Dendritic cell treated with granulocyte-macrophage colony-stimulating factor and Interleukin-4, amounts not matched to agents 40 ng/mL and 50 ng/mL, for 4 days (primary cell): ENCODE measurements around the gene TBC1D4.
"Not testable (repeated sequence)": the region's sequence is repeated elsewhere in the genome, so short reads cannot be mapped to it uniquely, and the experiment has no call there.

ENCODE experiments used
- H3K27ac Mint-ChIP-seq: one replicate; pipeline ENCODE4 v1.8.0; 2022; ENCODE audit warnings: mild to moderate bottlenecking, mixed read lengths
- H3K27me3 Mint-ChIP-seq: one replicate; pipeline ENCODE4 v1.8.0; 2022; ENCODE audit warnings: mild to moderate bottlenecking, mixed read lengths
- H3K36me3 Mint-ChIP-seq: one replicate; pipeline ENCODE4 v1.8.0; 2022; ENCODE audit warnings: low read depth, mixed read lengths
- H3K4me1 Mint-ChIP-seq: one replicate; pipeline ENCODE4 v1.8.0; 2022; ENCODE audit warnings: low read depth, mixed read lengths
- H3K4me3 Mint-ChIP-seq: one replicate; pipeline ENCODE4 v1.8.0; 2022; ENCODE audit warnings: mild to moderate bottlenecking, moderate library complexity, mixed read lengths
- H3K9me3 Mint-ChIP-seq: one replicate; pipeline ENCODE4 v1.8.0; 2022; ENCODE audit warnings: mixed read lengths
- intact Hi-C: fragments of 100-400 bp; cut with micrococcal nuclease; formaldehyde crosslinking; loops from one replicate; pipeline ENCODE4 v1.15.0; 2022

Gene TBC1D4

GRCh38 chr13:75355609-75356008, 126.4 kb downstream of the TBC1D4 start:
- Mint-ChIP-seq H3K4me1 (no peaks in the 10 kb centered on the region), H3K9me3 (no peaks in the 10 kb centered on the region), H3K36me3 (peaks cover 7% of the 10 kb centered on the region), H3K27ac (no peak overlapping the region), H3K27me3 (no peaks in the 10 kb centered on the region), H3K4me3 (no peak overlapping the region)
- intact Hi-C loops, result no loop called here

DNA sequence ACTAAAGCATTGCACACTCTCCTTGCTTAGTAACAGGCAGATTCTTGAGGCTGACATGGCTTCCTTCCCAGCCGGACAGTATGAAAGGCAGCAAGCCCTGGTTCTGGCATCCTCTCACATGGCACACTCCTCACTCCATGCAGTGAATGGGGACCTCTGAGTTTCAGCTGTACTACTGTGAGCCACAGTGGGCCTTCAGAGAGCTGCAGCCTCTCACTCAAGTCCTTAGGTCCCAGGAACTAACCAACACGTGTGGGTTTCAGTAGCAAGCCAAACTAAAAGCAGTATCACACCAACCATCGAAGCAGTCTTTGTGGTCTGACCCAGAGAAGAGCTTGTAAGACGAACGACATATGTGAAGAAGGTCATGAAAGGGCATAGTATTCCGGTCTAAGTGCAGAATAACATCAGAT, 128.2 kb downstream of the TBC1D4 start:
- Mint-ChIP-seq H3K4me1 (peaks cover 3% of the 10 kb centered on the region), H3K9me3 (no peaks in the 10 kb centered on the region), H3K4me3 (no peak overlapping the region), H3K36me3 (peaks cover 10% of the 10 kb centered on the region), H3K27ac (no peak overlapping the region), H3K27me3 (no peaks in the 10 kb centered on the region)
- intact Hi-C loops, result no loop called here

- no peaks in the 10 kb centered on the region for H3K9me3 Mint-ChIP-seq
- H3K27ac Mint-ChIP-seq, result no peak overlapping the region
- H3K36me3 Mint-ChIP-seq, result peaks cover 17% of the 10 kb centered on the region
- H3K27me3 Mint-ChIP-seq, result no peaks in the 10 kb centered on the region
- H3K4me1 Mint-ChIP-seq, result peaks cover 7% of the 10 kb centered on the region
- intact Hi-C loops, result no loop called here
- H3K4me3 Mint-ChIP-seq, result no peak overlapping the region
Observed at GRCh38 chr13:75352641-75353327, 129.2 kb downstream of the TBC1D4 start.

GRCh38 chr13:75351538-75351937, 130.4 kb downstream of the TBC1D4 start:
- intact Hi-C loops, H3K27me3 Mint-ChIP-seq, H3K4me1 Mint-ChIP-seq, H3K27ac Mint-ChIP-seq, H3K4me3 Mint-ChIP-seq, H3K9me3 Mint-ChIP-seq: not testable (repeated sequence)
- H3K36me3 Mint-ChIP-seq, result peaks cover 17% of the 10 kb centered on the region

- peaks cover 10% of the 10 kb centered on the region for H3K36me3 Mint-ChIP-seq
- H3K27me3 Mint-ChIP-seq, result no peaks in the 10 kb centered on the region
- H3K4me1 Mint-ChIP-seq, result peaks cover 7% of the 10 kb centered on the region
- H3K9me3 Mint-ChIP-seq, result no peaks in the 10 kb centered on the region
- H3K27ac Mint-ChIP-seq, result no peak overlapping the region
- H3K4me3 Mint-ChIP-seq, result no peak overlapping the region
- intact Hi-C loops, result no loop called here
Observed at GRCh38 chr13:75347925-75348324, 134.0 kb downstream of the TBC1D4 start.

DNA sequence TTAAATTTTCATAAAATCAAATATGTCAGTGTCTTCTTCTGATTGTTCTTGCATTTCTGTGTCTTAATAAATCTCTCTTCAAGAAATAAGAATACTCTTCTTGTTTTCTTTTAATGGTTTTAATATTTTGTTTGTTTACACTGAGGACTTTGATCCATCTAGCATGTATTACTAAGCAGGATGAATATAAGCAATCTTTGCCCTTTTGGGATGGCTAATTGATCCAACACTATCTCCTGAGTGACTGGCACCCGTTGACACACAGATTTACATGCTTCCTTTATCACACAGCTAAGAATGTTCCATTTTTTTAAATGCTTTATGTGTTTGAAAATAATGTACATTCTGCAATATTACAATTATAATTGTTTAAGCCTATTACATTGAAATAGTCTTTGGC, 134.5 kb downstream of the TBC1D4 start:
- intact Hi-C loops, result no loop called here
- H3K27me3 Mint-ChIP-seq, result no peaks in the 10 kb centered on the region
- H3K4me3 Mint-ChIP-seq, result no peak overlapping the region
- H3K4me1 Mint-ChIP-seq, result peaks cover 7% of the 10 kb centered on the region
- H3K27ac Mint-ChIP-seq, result no peak overlapping the region
- no peaks in the 10 kb centered on the region for H3K9me3 Mint-ChIP-seq
- peaks cover 10% of the 10 kb centered on the region for H3K36me3 Mint-ChIP-seq

DNA sequence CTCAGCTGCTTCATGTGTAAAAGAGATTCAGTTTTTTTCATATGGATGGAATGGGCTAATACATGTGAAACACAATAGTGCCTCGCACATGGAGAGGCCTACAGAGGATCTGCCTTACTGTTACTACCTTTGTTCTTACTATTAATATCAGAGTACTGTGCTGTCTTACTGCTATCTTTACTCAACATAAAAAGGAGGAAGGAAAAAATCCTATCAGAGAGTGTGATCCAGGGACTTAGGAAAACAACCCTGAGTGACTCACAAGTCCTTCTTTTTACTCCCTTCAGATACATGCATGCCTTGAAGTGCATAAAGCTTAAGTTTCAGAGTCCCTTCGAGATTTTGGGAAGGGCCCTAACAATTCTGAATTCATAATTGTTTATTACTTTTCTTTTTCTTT, 136.8 kb downstream of the TBC1D4 start:
- intact Hi-C loops, result no loop called here
- Mint-ChIP-seq H3K4me3 (no peak overlapping the region), H3K9me3 (no peaks in the 10 kb centered on the region)

DNA sequence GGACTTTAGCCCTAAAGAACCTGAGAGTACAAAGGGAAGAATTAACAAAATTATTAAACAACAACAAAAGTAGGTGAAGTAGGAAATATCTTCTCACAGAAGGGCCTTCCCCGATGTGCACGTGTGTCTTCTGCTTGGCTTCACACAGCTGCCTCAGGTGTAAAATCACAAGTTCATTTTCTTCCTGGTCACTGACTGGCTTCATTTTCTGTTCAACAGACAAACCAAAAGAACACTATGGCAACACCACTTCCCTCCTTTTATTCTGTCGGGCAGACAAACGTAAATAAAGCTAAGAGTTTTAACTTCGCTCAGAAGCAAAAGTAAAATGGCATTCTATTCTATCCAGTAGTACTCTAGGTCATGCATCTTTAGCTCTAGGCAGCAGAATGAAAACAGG, 140.9 kb downstream of the TBC1D4 start:
- Mint-ChIP-seq H3K9me3 (no peaks in the 10 kb centered on the region), H3K4me3 (no peak overlapping the region), H3K36me3 (peaks cover 9% of the 10 kb centered on the region), H3K4me1 (no peaks in the 10 kb centered on the region), H3K27ac (no peak overlapping the region), H3K27me3 (no peaks in the 10 kb centered on the region)
- intact Hi-C loops, result no loop called here

More for the DNA sequence above, 136.8 kb downstream of the TBC1D4 start:
- Mint-ChIP-seq H3K36me3 (peaks cover 10% of the 10 kb centered on the region), H3K27me3 (no peaks in the 10 kb centered on the region), H3K4me1 (peaks cover 7% of the 10 kb centered on the region), H3K27ac (no peak overlapping the region)

DNA sequence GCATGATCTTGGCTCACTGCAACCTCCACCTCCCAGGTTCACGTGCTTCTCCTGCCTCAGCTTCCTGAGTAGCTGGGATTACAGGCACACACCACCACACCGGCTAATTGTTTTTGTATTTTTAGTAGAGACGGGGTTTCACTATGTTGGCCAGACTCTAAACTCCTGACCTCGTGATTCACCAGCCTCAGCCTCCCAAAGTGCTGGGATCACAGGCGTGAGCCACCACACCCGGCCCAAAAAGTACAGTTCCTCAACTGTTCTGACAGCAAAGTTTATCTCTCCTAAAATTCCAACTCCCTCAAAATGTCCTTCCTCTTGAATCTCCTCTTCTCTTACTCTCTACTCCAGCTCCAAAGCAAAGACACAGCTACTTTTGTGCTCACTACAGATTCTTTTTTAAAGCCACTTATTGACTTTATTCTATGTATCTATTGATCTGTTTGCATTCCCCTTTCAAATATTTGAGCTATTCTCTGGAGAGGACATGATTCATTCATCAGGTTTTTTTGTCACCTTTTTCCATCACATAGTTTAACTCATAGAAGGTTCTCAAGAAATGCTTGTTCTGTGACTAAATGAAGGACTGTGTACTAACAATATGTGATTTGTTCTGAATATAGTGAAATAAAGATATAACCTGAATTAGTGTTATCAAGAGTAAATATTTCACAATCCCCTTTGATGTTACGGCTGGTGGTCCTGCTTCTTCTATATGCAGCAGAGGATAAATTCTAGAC, 142.2 kb downstream of the TBC1D4 start:
- no peak overlapping the region for H3K27ac Mint-ChIP-seq
- intact Hi-C loops, result no loop called here
- no peaks in the 10 kb centered on the region for H3K9me3 Mint-ChIP-seq
- no peak overlapping the region for H3K4me3 Mint-ChIP-seq
- H3K4me1 Mint-ChIP-seq, result no peaks in the 10 kb centered on the region
- H3K36me3 Mint-ChIP-seq, result peaks cover 17% of the 10 kb centered on the region
- no peaks in the 10 kb centered on the region for H3K27me3 Mint-ChIP-seq

DNA sequence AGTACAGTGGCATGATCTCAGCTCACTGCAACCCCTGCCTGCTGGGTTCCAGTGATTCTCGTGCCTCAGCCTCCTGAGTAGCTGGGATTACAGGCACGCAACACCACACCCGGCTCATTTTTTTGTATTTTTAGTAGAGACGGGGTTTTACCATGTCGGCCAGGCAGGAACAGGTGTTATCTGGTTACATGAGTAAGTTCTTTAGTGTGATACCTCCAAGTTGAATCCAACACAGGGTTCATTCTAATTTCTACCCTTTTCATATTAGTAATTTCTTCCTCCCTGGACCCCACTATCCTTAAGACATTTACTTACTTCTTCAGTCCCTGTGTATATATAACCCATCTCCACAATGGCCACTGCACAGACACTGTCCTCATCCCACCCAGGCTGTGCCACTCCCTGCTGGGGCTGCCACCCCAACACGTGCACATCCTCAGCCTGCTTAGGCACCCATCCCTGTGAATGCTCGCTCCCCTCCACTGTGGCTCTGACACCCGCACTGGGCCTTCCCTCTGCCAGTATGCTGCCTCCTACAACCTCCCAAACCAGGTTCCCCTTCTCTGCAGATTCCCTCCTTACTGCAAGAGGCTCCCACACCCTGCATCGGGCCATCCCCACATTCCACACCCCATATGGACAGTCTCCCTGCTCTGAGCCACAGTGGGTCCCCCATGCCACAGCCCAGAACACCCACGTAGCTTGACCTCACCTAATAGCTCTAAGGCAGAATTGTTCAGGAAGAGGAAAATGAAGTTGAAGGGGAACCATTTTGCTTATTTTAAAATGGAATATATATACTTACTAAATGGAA, 147.1 kb downstream of the TBC1D4 start:
- Mint-ChIP-seq H3K4me3 (no peak overlapping the region), H3K27ac (no peak overlapping the region), H3K36me3 (peaks cover 14% of the 10 kb centered on the region), H3K9me3 (no peaks in the 10 kb centered on the region), H3K27me3 (peaks cover 1% of the 10 kb centered on the region), H3K4me1 (no peaks in the 10 kb centered on the region)
- intact Hi-C loops, result no loop called here

DNA sequence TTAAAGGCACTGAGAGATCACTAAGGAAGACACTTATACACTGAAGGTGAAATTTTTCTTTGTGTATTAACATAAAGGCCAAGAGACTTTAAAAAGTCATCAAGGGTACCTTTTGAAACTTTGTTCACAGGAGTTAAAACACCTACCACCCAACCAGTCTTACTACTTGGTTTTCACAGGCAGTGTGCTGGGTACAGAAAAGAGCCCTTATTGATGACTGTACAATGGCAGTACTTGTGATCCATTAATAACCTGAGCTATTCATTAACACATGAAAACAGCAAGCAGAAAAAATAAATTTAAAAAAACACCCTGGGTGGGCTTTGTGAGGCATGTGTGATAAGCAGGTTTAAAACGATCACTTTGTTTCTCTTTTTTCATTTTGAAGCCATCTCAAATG, 148.9 kb downstream of the TBC1D4 start:
- intact Hi-C loops, result no loop called here
- Mint-ChIP-seq H3K36me3 (peaks cover 12% of the 10 kb centered on the region), H3K27me3 (peaks cover 1% of the 10 kb centered on the region), H3K27ac (no peak overlapping the region), H3K4me3 (no peak overlapping the region), H3K4me1 (peaks cover 6% of the 10 kb centered on the region), H3K9me3 (no peaks in the 10 kb centered on the region)

DNA sequence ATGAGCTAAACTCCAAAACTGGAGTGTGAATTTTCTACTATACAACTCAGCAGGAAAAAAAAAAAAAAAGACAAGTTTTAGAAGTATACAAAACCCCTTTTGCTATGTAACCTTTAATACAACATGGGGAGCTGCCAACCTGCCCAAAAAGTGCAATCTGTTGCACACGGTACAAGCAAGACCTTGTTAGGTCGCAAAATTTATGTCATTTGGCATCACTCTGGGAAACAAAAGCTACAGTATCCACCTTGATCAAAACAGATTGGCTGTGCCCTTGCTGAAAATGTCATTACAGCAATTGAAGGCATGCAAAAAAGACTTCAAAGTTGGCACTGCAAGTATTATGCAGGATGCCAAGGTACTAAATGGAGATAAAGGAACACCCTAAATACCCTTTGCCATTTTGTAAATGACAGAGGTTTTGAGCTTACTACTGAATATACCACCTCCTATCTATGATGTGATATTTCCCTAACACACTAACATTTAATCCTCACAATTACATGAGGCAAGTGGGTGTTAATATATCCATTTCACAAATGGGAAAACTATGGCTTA, 150.1 kb downstream of the TBC1D4 start:
- H3K9me3 Mint-ChIP-seq, result no peaks in the 10 kb centered on the region
- H3K36me3 Mint-ChIP-seq, result peaks cover 12% of the 10 kb centered on the region
- H3K27me3 Mint-ChIP-seq, result peaks cover 1% of the 10 kb centered on the region
- no peak overlapping the region for H3K27ac Mint-ChIP-seq
- H3K4me3 Mint-ChIP-seq, result no peak overlapping the region
- peaks cover 8% of the 10 kb centered on the region for H3K4me1 Mint-ChIP-seq
- intact Hi-C loops, result no loop called here

DNA sequence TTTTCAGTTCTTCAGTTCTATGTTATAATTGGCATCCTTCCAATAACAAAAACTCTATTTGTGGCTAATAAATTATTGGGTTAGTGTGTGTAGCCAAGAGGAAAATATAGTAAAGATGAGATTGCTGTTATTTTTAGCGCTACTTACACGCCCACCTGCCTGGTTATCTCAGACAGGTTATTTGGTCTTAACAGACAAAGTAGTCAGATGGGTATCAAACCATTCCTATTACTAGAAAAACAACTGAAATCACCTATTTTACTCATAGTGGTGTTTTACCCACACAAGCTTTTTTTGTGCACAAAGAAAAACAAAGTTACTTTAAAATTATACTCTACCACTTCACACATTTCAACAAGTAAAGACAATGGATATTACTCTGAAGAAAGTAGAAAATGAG, 151.2 kb downstream of the TBC1D4 start:
- H3K27ac Mint-ChIP-seq, result no peak overlapping the region
- H3K4me3 Mint-ChIP-seq, result no peak overlapping the region
- peaks cover 19% of the 10 kb centered on the region for H3K4me1 Mint-ChIP-seq
- H3K36me3 Mint-ChIP-seq, result peaks cover 10% of the 10 kb centered on the region
- H3K27me3 Mint-ChIP-seq, result peaks cover 1% of the 10 kb centered on the region
- H3K9me3 Mint-ChIP-seq, result no peaks in the 10 kb centered on the region
- intact Hi-C loops, result no loop called here

DNA sequence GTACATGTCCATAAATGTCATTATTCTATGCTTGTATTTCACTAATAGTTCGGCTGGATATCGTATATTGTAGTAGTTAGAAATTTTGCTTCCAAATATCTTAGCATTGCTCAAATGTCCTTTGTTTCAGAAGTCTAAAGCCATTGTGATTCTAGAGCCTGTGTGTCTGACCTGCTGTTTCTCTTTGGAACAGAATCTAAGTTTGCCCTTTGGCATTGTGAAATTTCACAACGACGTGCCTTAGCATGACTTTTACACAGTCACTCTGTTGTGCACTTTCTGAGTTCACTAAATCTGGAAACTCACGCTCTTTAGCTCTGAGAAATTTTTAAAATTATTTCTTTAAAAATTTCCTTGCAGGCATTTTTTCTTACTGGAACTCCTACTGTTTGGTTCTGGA, 152.2 kb downstream of the TBC1D4 start:
- Mint-ChIP-seq H3K27ac (no peak overlapping the region), H3K36me3 (peaks cover 5% of the 10 kb centered on the region), H3K27me3 (peaks cover 1% of the 10 kb centered on the region), H3K4me1 (peaks cover 19% of the 10 kb centered on the region), H3K9me3 (no peaks in the 10 kb centered on the region), H3K4me3 (no peak overlapping the region)
- intact Hi-C loops, result no loop called here
